CD4-positive, alpha-beta T cell (primary cell): ENCODE results near the gene CLEC20A. TPM values are rescaled to one million over a fixed set of nuclear protein-coding genes. Genes with fewer than 3 reads are reported as not detected.
A peak's percentile ranks its signal among the peaks of the same experiment; 100 is the strongest.

ENCODE experiments used
- ATAC-seq: fragments of 200-7000 bp; cut with Tn5 transposase; one replicate; pipeline ENCODE4 v1.10.0; 2022; ENCODE audit warnings: mild to moderate bottlenecking; ENCODE audit not compliant: poor library complexity
- CTCF ChIA-PET: fragments of 350-600 bp; sonication (Branson Sonifier 250); formaldehyde crosslinking; loops from one replicate; lab custom pipeline; 2021; ENCODE audit warnings: antibody characterized with exemption, inconsistent platforms; lab: Charles Lee
- POLR2A ChIA-PET: fragments of 350-600 bp; sonication (Branson Sonifier 250); formaldehyde crosslinking; loops from one replicate; lab custom pipeline; 2021; ENCODE audit warnings: antibody characterized with exemption, inconsistent platforms; lab: Charles Lee
- DNase-seq, 14 experiments: peaks; one replicate each; pipeline ENCODE4 v3.0.0-alpha.2; 2013 to 2020; ENCODE audit warnings: mixed read lengths in 2 of 14
- H3K27ac ChIP-seq, 2 donors: one replicate each; pipeline versions ENCODE4 v1.5.1 to v1.7.0; 2013; ENCODE audit warnings: low read length in 2 of 2, low read depth in 1 of 2, mild to moderate bottlenecking in 1 of 2
- H3K27me3 ChIP-seq, 2 experiments: 1 replicate in 1 of 2; 2 replicates in 1 of 2; pipeline versions ENCODE4 v1.6.1 to v1.7.0; 2013; ENCODE audit warnings: low read length in 2 of 2, control low read depth in 1 of 2, mild to moderate bottlenecking in 1 of 2, moderate library complexity in 1 of 2; ENCODE audit not compliant: insufficient read depth in 2 of 2, control insufficient read depth in 1 of 2
- H3K36me3 ChIP-seq: one replicate; pipeline ENCODE4 v1.6.1; 2013; ENCODE audit warnings: low read length, control low read depth; ENCODE audit not compliant: insufficient read depth
- H3K4me1 ChIP-seq: one replicate; pipeline ENCODE4 v1.6.1; 2013; ENCODE audit warnings: low read length, control low read depth; ENCODE audit not compliant: insufficient read depth
- H3K4me3 ChIP-seq: one replicate; pipeline ENCODE4 v1.5.1; 2013; ENCODE audit warnings: mild to moderate bottlenecking, low read length, moderate library complexity
- H3K9me3 ChIP-seq, 2 experiments: 1 replicate in 1 of 2; 2 replicates in 1 of 2; pipeline versions ENCODE4 v1.6.1 to v1.7.0; 2013; ENCODE audit warnings: low read length in 2 of 2, mild to moderate bottlenecking in 2 of 2, control low read depth in 1 of 2, moderate library complexity in 1 of 2; ENCODE audit not compliant: control insufficient read depth in 1 of 2, insufficient read depth in 1 of 2
- H3K27ac Mint-ChIP-seq: one replicate; pipeline ENCODE4 v1.8.0; 2020; ENCODE audit warnings: mixed read lengths
- H3K27me3 Mint-ChIP-seq: one replicate; pipeline ENCODE4 v1.8.0; 2021; ENCODE audit warnings: mixed read lengths
- H3K36me3 Mint-ChIP-seq: one replicate; pipeline ENCODE4 v1.8.0; 2021; ENCODE audit warnings: low read depth, mixed read lengths
- H3K4me1 Mint-ChIP-seq: one replicate; pipeline ENCODE4 v1.8.0; 2021; ENCODE audit warnings: low read depth, mixed read lengths
- H3K4me3 Mint-ChIP-seq: one replicate; pipeline ENCODE4 v1.8.0; 2020; ENCODE audit warnings: mild to moderate bottlenecking, mixed read lengths
- H3K9me3 Mint-ChIP-seq: one replicate; pipeline ENCODE4 v1.8.0; 2020; ENCODE audit warnings: mixed read lengths
- CTCF ChIP-seq: fragments of 200-600 bp; IDR thresholded peaks from one replicate; pipeline ENCODE4 v1.8.0; 2022; ENCODE audit warnings: antibody characterized with exemption, mild to moderate bottlenecking
- intact Hi-C, 2 experiments: fragments of 100-400 bp; cut with DNase I in 1 of 2; cut with micrococcal nuclease in 1 of 2; formaldehyde crosslinking; loops; one replicate each; pipeline versions ENCODE4 v1.15.1 to v1.9.0; 2023 to 2025; cut with DNase I, micrococcal nuclease
- total RNA-seq, 174 experiments: library from RNA in 2 of 174; stranded (reverse) in 2 of 174; gene quantifications; one replicate each; pipeline ENCODE4 v1.2.3 and lab custom pipeline; 2021 to 2026

CLEC20A gene
- total RNA-seq, 2 experiments from 2014 or later = not detected

GRCh38 chr1:178502330-178502714, 5.6 kb upstream of the CLEC20A start:
- Histone ChIP-seq H3K27ac (no peak overlapping the region), H3K36me3 (no peaks in the 10 kb centered on the region), H3K9me3 (peaks cover 0 to 5% of the 10 kb centered on the region in 2 experiments), H3K4me1 (peaks cover 2% of the 10 kb centered on the region), H3K4me3 (no peak overlapping the region), H3K27me3 (peaks cover 0 to 8% of the 10 kb centered on the region in 2 experiments)
- Mint-ChIP-seq H3K27me3 (peaks cover 5% of the 10 kb centered on the region), H3K4me1 (no peaks in the 10 kb centered on the region), H3K27ac (no peak overlapping the region), H3K9me3 (no peaks in the 10 kb centered on the region), H3K4me3 (no peak overlapping the region), H3K36me3 (no peaks in the 10 kb centered on the region)
- TF ChIP-seq CTCF = no peak
- POLR2A ChIA-PET = no interaction called here
- DNase-seq (no peak), ATAC-seq (no peak)
- intact Hi-C loops = no loop called here
- CTCF ChIA-PET = no interaction called here

- intact Hi-C loops = no loop called here
- Mint-ChIP-seq H3K4me3 (no peak overlapping the region), H3K9me3 (no peaks in the 10 kb centered on the region)
Measured at GRCh38 chr1:178501705-178502329, 5.1 kb upstream of the CLEC20A start.

GRCh38 chr1:178500936-178501554, 4.3 kb upstream of the CLEC20A start:
- no peak overlapping the region for H3K4me3 ChIP-seq
- no peak for DNase-seq
- ChIA-PET CTCF (no interaction called here), POLR2A (no interaction called here)
- H3K36me3 ChIP-seq = no peaks in the 10 kb centered on the region
- Mint-ChIP-seq H3K36me3 (no peaks in the 10 kb centered on the region), H3K27me3 (peaks cover 5% of the 10 kb centered on the region), H3K4me1 (no peaks in the 10 kb centered on the region), H3K9me3 (no peaks in the 10 kb centered on the region), H3K27ac (no peak overlapping the region), H3K4me3 (no peak overlapping the region)
- no peaks in the 10 kb centered on the region for H3K9me3 ChIP-seq
- no peak for ATAC-seq
- intact Hi-C loops = no loop called here
- peaks cover 0 to 8% of the 10 kb centered on the region in 2 experiments for H3K27me3 ChIP-seq
- no peaks in the 10 kb centered on the region for H3K4me1 ChIP-seq
- TF ChIP-seq CTCF = no peak
- H3K27ac ChIP-seq = no peak overlapping the region

More at GRCh38 chr1:178501705-178502329, 5.1 kb upstream of the CLEC20A start:
- peak; percentile 59 for TF ChIP-seq CTCF
- no peak for ATAC-seq
- DNase-seq = peak in 12 of 14 experiments; percentile 5 to 48 (median 22)
- Mint-ChIP-seq H3K4me1 (no peaks in the 10 kb centered on the region), H3K27ac (no peak overlapping the region), H3K36me3 (no peaks in the 10 kb centered on the region), H3K27me3 (peaks cover 5% of the 10 kb centered on the region)
- H3K36me3 ChIP-seq = no peaks in the 10 kb centered on the region
- H3K9me3 ChIP-seq = peaks cover 0 to 5% of the 10 kb centered on the region in 2 experiments
- CTCF ChIA-PET = no interaction called here
- H3K4me1 ChIP-seq = peaks cover 2% of the 10 kb centered on the region
- H3K27me3 ChIP-seq = peaks cover 0 to 8% of the 10 kb centered on the region in 2 experiments
- POLR2A ChIA-PET = no interaction called here
- no peak overlapping the region for H3K27ac ChIP-seq
- H3K4me3 ChIP-seq = no peak overlapping the region
